Measurements from ENCODE around the gene HAUS6.
"Not testable (repeated sequence)": the region's sequence is repeated elsewhere in the genome, so short reads cannot be mapped to it uniquely, and the experiment has no call there.

Gene HAUS6

GRCh38 chr9:19028835-19029451, 73.8 kb downstream of the HAUS6 start:
- H3K36me3 ChIP-seq (ENCODE audit: control insufficient read depth in 1 of 2, insufficient read depth in 2 of 2, low read length in 2 of 2), result no peaks in the 10 kb centered on the region
- no peaks in the 10 kb centered on the region for H3K27me3 ChIP-seq (ENCODE audit: low read depth, low read length)
- no peak overlapping the region for H3K27ac ChIP-seq (ENCODE audit: low read length)
- no peaks in the 10 kb centered on the region for H3K9me3 ChIP-seq (ENCODE audit: control insufficient read depth in 1 of 2, low read length in 2 of 2)
- H3K4me1 ChIP-seq (ENCODE audit: control insufficient read depth in 1 of 2, insufficient read depth in 2 of 2, low read length in 2 of 2), result no peaks in the 10 kb centered on the region
- H3K4me3 ChIP-seq (ENCODE audit: low read depth in 1 of 2, low read length in 2 of 2), result no peak overlapping the region

- H3K27me3 ChIP-seq (ENCODE audit: low read depth, low read length), result no peaks in the 10 kb centered on the region
- H3K36me3 ChIP-seq (ENCODE audit: control insufficient read depth in 1 of 2, insufficient read depth in 2 of 2, low read length in 2 of 2), result no peaks in the 10 kb centered on the region
- H3K4me3 ChIP-seq (ENCODE audit: low read depth in 1 of 2, low read length in 2 of 2), result no peak overlapping the region
- no peaks in the 10 kb centered on the region for H3K4me1 ChIP-seq (ENCODE audit: control insufficient read depth in 1 of 2, insufficient read depth in 2 of 2, low read length in 2 of 2)
- H3K27ac ChIP-seq (ENCODE audit: low read length), result no peak overlapping the region
- H3K9me3 ChIP-seq (ENCODE audit: control insufficient read depth in 1 of 2, low read length in 2 of 2), result no peaks in the 10 kb centered on the region
Observed at GRCh38 chr9:19027825-19028224, 74.9 kb downstream of the HAUS6 start.

GRCh38 chr9:19026375-19026774, 76.3 kb downstream of the HAUS6 start:
- no peak overlapping the region for H3K27ac ChIP-seq (ENCODE audit: low read length)
- no peaks in the 10 kb centered on the region for H3K4me1 ChIP-seq (ENCODE audit: control insufficient read depth in 1 of 2, insufficient read depth in 2 of 2, low read length in 2 of 2)
- H3K36me3 ChIP-seq (ENCODE audit: control insufficient read depth in 1 of 2, insufficient read depth in 2 of 2, low read length in 2 of 2), result no peaks in the 10 kb centered on the region
- no peaks in the 10 kb centered on the region for H3K9me3 ChIP-seq (ENCODE audit: control insufficient read depth in 1 of 2, low read length in 2 of 2)
- no peak overlapping the region for H3K4me3 ChIP-seq (ENCODE audit: low read depth in 1 of 2, low read length in 2 of 2)
- no peaks in the 10 kb centered on the region for H3K27me3 ChIP-seq (ENCODE audit: low read depth, low read length)

DNA sequence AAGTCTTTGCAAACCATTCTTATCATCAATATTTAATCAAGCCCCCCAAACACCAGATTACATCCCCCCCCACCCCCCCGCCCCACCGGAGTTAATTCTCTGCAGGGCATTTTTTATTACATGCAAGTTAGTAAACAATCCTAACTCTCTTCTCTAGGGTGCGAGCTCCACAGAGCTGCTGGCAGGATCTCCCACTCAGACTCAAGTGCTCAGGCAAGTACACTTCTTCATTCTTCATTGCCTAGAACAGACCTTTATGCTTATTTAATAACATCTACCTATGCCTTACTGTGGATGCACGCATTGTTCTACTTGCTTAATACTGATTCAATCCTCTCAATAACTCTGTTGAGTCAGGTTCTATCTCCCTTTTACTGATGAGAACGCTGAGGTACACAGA, 79.6 kb downstream of the HAUS6 start:
- H3K4me3 ChIP-seq (ENCODE audit: low read depth in 1 of 2, low read length in 2 of 2), result no peak overlapping the region
- no peaks in the 10 kb centered on the region for H3K4me1 ChIP-seq (ENCODE audit: control insufficient read depth in 1 of 2, insufficient read depth in 2 of 2, low read length in 2 of 2)
- H3K27ac ChIP-seq (ENCODE audit: low read length), result no peak overlapping the region
- no peaks in the 10 kb centered on the region for H3K27me3 ChIP-seq (ENCODE audit: low read depth, low read length)
- no peaks in the 10 kb centered on the region for H3K9me3 ChIP-seq (ENCODE audit: control insufficient read depth in 1 of 2, low read length in 2 of 2)
- H3K36me3 ChIP-seq (ENCODE audit: control insufficient read depth in 1 of 2, insufficient read depth in 2 of 2, low read length in 2 of 2), result no peaks in the 10 kb centered on the region

DNA sequence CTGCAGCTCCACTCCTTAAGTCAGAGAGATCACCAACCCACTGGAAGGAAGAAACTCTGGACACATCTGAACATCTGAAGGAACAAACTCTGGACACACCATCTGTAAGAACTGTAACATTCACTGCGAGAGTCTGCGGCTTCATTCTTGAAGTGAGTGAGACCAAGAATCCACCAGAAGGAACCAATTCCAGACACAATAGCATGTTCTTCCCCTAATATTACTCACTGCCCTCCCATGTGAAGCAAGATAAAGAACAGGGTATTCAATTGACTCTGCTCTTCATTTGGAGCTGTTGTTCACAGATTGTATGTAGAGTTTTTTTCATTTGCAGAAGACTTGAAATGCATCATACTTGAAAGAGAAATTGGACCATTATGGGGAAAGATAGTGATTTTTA, 80.5 kb downstream of the HAUS6 start:
- Histone ChIP-seq H3K27me3 (ENCODE audit: low read depth, low read length) (no peaks in the 10 kb centered on the region), H3K36me3 (ENCODE audit: control insufficient read depth in 1 of 2, insufficient read depth in 2 of 2, low read length in 2 of 2) (no peaks in the 10 kb centered on the region), H3K27ac (ENCODE audit: low read length) (no peak overlapping the region), H3K9me3 (ENCODE audit: control insufficient read depth in 1 of 2, low read length in 2 of 2) (no peaks in the 10 kb centered on the region), H3K4me1 (ENCODE audit: control insufficient read depth in 1 of 2, insufficient read depth in 2 of 2, low read length in 2 of 2) (no peaks in the 10 kb centered on the region), H3K4me3 (ENCODE audit: low read depth in 1 of 2, low read length in 2 of 2) (no peak overlapping the region)

- not testable (repeated sequence) for H3K4me1 ChIP-seq (ENCODE audit: control insufficient read depth in 1 of 2, insufficient read depth in 2 of 2, low read length in 2 of 2); H3K27ac ChIP-seq (ENCODE audit: low read length); H3K9me3 ChIP-seq (ENCODE audit: control insufficient read depth in 1 of 2, low read length in 2 of 2); H3K4me3 ChIP-seq (ENCODE audit: low read depth in 1 of 2, low read length in 2 of 2); H3K36me3 ChIP-seq (ENCODE audit: control insufficient read depth in 1 of 2, insufficient read depth in 2 of 2, low read length in 2 of 2); H3K27me3 ChIP-seq (ENCODE audit: low read depth, low read length)
Observed at GRCh38 chr9:19021649-19022048, 81.1 kb downstream of the HAUS6 start.

- H3K9me3 ChIP-seq (ENCODE audit: control insufficient read depth in 1 of 2, low read length in 2 of 2), result no peaks in the 10 kb centered on the region
- H3K4me3 ChIP-seq (ENCODE audit: low read depth in 1 of 2, low read length in 2 of 2), result no peak overlapping the region
- no peaks in the 10 kb centered on the region for H3K4me1 ChIP-seq (ENCODE audit: control insufficient read depth in 1 of 2, insufficient read depth in 2 of 2, low read length in 2 of 2)
- no peaks in the 10 kb centered on the region for H3K36me3 ChIP-seq (ENCODE audit: control insufficient read depth in 1 of 2, insufficient read depth in 2 of 2, low read length in 2 of 2)
- no peak overlapping the region for H3K27ac ChIP-seq (ENCODE audit: low read length)
- H3K27me3 ChIP-seq (ENCODE audit: low read depth, low read length), result no peaks in the 10 kb centered on the region
Observed at GRCh38 chr9:19020886-19021455, 81.7 kb downstream of the HAUS6 start.

- Histone ChIP-seq H3K27me3 (ENCODE audit: low read depth, low read length) (no peaks in the 10 kb centered on the region), H3K4me1 (ENCODE audit: control insufficient read depth in 1 of 2, insufficient read depth in 2 of 2, low read length in 2 of 2) (no peaks in the 10 kb centered on the region), H3K27ac (ENCODE audit: low read length) (no peak overlapping the region), H3K4me3 (ENCODE audit: low read depth in 1 of 2, low read length in 2 of 2) (no peak overlapping the region), H3K36me3 (ENCODE audit: control insufficient read depth in 1 of 2, insufficient read depth in 2 of 2, low read length in 2 of 2) (no peaks in the 10 kb centered on the region), H3K9me3 (ENCODE audit: control insufficient read depth in 1 of 2, low read length in 2 of 2) (no peaks in the 10 kb centered on the region)
Observed at GRCh38 chr9:19018201-19018600, 84.5 kb downstream of the HAUS6 start.

DNA sequence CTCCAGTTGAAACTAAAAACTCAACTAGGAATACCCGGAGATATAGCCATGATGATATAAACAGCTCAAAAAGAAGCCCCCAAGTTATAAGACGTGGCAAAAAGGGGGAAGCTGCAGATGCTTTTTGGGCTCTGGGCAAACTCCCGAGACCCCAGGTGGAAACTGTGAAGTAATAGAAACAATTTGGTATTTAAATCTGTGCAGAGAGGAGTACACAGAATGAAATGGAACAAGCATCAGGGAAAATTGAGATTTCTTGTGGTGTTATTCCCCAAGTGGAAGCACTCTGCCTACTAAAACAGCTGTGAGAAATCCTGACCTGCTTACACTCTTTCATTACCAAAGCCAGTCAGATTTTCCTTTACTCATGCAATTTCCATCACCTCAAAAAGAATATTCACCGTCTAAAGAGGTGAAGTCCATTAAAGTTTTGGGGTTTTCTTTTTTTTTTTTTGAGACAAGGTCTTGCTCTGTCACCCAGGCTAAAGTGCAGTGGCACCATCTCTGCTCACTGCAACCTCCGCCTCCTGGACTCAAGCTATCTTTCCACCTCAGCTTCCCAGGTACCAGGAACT, 93.2 kb downstream of the HAUS6 start:
- H3K27me3 ChIP-seq (ENCODE audit: low read depth, low read length), result no peaks in the 10 kb centered on the region
- H3K27ac ChIP-seq (ENCODE audit: low read length), result no peak overlapping the region
- H3K4me3 ChIP-seq (ENCODE audit: low read depth in 1 of 2, low read length in 2 of 2), result no peak overlapping the region
- H3K36me3 ChIP-seq (ENCODE audit: control insufficient read depth in 1 of 2, insufficient read depth in 2 of 2, low read length in 2 of 2), result no peaks in the 10 kb centered on the region
- peaks cover 0 to 11% of the 10 kb centered on the region in 2 donors for H3K4me1 ChIP-seq (ENCODE audit: control insufficient read depth in 1 of 2, insufficient read depth in 2 of 2, low read length in 2 of 2)
- H3K9me3 ChIP-seq (ENCODE audit: control insufficient read depth in 1 of 2, low read length in 2 of 2), result no peaks in the 10 kb centered on the region
